ENCODE measurements around the gene TRPV4.
A peak's percentile ranks its signal among the peaks of the same experiment; 100 is the strongest.
"Not testable (repeated sequence)": the region's sequence is repeated elsewhere in the genome, so short reads cannot be mapped to it uniquely, and the experiment has no call there.

Gene TRPV4

DNA sequence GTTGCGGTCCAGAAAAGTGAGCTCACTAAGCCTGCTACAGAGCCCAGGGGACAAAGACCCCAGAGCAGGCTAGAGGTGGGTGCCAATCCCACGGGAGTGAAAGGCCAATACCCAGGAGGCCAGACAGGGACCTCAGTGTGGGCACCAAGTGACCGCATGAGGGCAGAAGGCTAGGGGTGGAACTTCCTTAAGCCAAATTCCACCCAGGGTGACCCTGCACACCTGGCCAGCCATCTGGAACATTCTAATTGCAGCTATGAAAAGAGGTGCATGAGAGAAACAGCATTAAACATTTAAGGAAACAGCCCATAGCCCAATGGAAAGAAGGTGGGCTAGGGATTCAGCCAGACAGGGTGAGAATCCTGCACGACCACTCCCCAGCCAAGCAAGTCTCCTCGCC is 27.8 kb upstream of the TRPV4 start:
- no peak overlapping the region for H3K4me3 ChIP-seq (ENCODE audit: low read length)
- H3K27ac ChIP-seq (ENCODE audit: low read length): no peak overlapping the region
- no CpG with 5 or more reads among the region's 5 CpGs for WGBS (ENCODE audit: insufficient coverage, insufficient read length)
- no peaks in the 10 kb centered on the region for H3K9me3 ChIP-seq (ENCODE audit: control insufficient read depth, insufficient read depth, low read length)
- H3K36me3 ChIP-seq (ENCODE audit: control insufficient read depth, insufficient read depth, low read length): no peaks in the 10 kb centered on the region
- H3K27me3 ChIP-seq (ENCODE audit: control insufficient read depth, insufficient read depth, low read length): no peaks in the 10 kb centered on the region
- no peak for DNase-seq (ENCODE audit: low read depth, low spot score)
- H3K4me1 ChIP-seq (ENCODE audit: control insufficient read depth, insufficient read depth, low read length): peaks cover 2% of the 10 kb centered on the region; the same call in 1 of the 2 replicates

DNA sequence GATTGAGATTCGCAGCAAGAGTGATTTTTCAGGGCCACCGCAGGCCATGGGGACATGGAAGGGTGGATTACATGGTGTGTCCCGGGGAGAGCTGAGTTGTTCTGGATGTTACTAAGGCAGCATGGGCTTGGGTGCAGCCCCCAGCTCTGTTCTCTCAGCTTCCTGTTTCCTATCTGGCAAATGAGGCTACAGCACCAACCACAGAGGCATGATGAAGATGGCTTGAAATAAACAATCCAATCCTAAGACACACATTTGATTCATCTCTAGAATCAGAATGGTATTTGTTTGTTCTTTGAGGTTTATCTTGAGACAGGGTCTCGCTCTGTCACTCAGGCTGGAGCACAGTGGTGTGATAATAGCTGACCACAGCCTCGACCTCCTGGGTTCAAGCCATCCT is 25.6 kb upstream of the TRPV4 start:
- H3K4me1 ChIP-seq (ENCODE audit: control insufficient read depth, insufficient read depth, low read length): no peaks in the 10 kb centered on the region
- no peak for DNase-seq (ENCODE audit: low read depth, low spot score)
- H3K36me3 ChIP-seq (ENCODE audit: control insufficient read depth, insufficient read depth, low read length): peaks cover 8% of the 10 kb centered on the region; the same call in 1 of the 2 replicates
- no peak overlapping the region for H3K4me3 ChIP-seq (ENCODE audit: low read length)
- no peaks in the 10 kb centered on the region for H3K27me3 ChIP-seq (ENCODE audit: control insufficient read depth, insufficient read depth, low read length)
- no peaks in the 10 kb centered on the region for H3K9me3 ChIP-seq (ENCODE audit: control insufficient read depth, insufficient read depth, low read length)
- H3K27ac ChIP-seq (ENCODE audit: low read length): no peak overlapping the region
- WGBS (ENCODE audit: insufficient coverage, insufficient read length): no CpG with 5 or more reads among the region's 5 CpGs

DNA sequence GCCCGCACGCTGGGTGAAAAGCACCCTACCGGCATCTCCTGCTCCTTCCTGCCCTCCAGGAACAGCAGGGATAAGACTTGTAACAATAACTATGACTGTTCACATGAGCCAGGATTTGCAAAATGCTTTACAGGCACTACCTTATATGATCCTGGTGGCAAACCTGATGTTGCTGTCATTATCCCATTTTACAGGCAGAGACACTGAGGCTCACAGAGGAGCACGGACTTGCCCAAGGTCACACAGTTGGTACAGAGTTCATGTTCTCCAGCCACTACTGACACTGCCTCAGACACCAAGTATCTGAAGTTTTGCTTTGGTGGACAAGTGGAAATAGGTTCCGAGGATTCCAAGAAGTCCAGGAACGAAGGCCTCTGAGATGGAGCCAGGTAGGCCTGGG is 24.5 kb upstream of the TRPV4 start:
- H3K9me3 ChIP-seq (ENCODE audit: control insufficient read depth, insufficient read depth, low read length): no peaks in the 10 kb centered on the region
- peaks cover 11% of the 10 kb centered on the region for H3K36me3 ChIP-seq (ENCODE audit: control insufficient read depth, insufficient read depth, low read length)
- H3K27me3 ChIP-seq (ENCODE audit: control insufficient read depth, insufficient read depth, low read length): no peaks in the 10 kb centered on the region
- H3K4me3 ChIP-seq (ENCODE audit: low read length): no peak overlapping the region
- no CpG with 5 or more reads among the region's 6 CpGs for WGBS (ENCODE audit: insufficient coverage, insufficient read length)
- no peak for DNase-seq (ENCODE audit: low read depth, low spot score)
- H3K27ac ChIP-seq (ENCODE audit: low read length): no peak overlapping the region
- no peaks in the 10 kb centered on the region for H3K4me1 ChIP-seq (ENCODE audit: control insufficient read depth, insufficient read depth, low read length)

DNA sequence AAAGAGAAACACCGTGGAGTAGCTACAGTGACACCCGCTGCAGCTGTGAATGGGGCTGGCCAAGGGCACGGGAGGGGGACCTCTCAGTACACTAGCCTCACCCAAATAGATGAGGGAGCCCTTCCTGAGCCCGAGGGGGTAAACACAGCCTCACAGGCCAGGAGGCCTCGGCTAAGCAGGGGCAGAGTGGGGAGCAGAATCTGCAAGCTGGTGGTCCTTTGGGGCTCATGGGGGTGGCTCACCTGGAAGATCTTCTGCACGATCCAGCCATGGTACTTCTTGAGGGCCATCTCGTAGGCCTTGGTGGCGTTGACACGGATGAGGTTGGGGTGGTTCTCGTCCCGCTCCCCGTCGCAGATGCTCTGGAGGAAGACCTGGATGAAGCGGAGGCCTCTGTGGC is 22.2 kb upstream of the TRPV4 start:
- DNase-seq (ENCODE audit: low read depth, low spot score): no peak
- Histone ChIP-seq H3K4me1 (ENCODE audit: control insufficient read depth, insufficient read depth, low read length) (no peaks in the 10 kb centered on the region), H3K36me3 (ENCODE audit: control insufficient read depth, insufficient read depth, low read length) (peaks cover 15% of the 10 kb centered on the region), H3K27ac (ENCODE audit: low read length) (no peak overlapping the region), H3K9me3 (ENCODE audit: control insufficient read depth, insufficient read depth, low read length) (no peaks in the 10 kb centered on the region), H3K4me3 (ENCODE audit: low read length) (no peak overlapping the region), H3K27me3 (ENCODE audit: control insufficient read depth, insufficient read depth, low read length) (no peaks in the 10 kb centered on the region)
- WGBS (ENCODE audit: insufficient coverage, insufficient read length): no CpG with 5 or more reads among the region's 14 CpGs

DNA sequence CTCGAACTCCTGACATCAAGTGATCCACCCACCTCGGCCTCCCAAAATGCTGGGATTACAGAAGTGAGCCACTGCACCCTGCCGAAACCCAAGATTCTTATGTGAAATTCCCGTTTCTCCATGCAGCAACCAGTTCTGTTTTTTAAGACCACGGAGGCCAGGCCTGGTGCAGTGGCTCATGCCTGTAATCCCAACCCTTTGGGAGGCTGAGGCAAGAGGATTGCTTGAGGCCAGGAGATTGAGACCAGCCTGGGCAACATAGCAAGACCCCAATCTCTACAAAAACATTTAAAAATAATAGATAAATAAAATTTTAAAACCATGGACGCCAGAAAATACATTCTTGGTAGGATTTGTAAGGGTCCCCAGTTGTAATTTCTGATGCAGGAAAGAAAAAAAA is 17.3 kb upstream of the TRPV4 start:
- not testable (repeated sequence) for H3K4me1 ChIP-seq (ENCODE audit: control insufficient read depth, insufficient read depth, low read length); H3K27ac ChIP-seq (ENCODE audit: low read length); DNase-seq (ENCODE audit: low read depth, low spot score); H3K4me3 ChIP-seq (ENCODE audit: low read length); H3K27me3 ChIP-seq (ENCODE audit: control insufficient read depth, insufficient read depth, low read length); H3K9me3 ChIP-seq (ENCODE audit: control insufficient read depth, insufficient read depth, low read length)
- H3K36me3 ChIP-seq (ENCODE audit: control insufficient read depth, insufficient read depth, low read length): peaks cover 14% of the 10 kb centered on the region
- WGBS (ENCODE audit: insufficient coverage, insufficient read length): no CpG with 5 or more reads among the region's 6 CpGs

DNA sequence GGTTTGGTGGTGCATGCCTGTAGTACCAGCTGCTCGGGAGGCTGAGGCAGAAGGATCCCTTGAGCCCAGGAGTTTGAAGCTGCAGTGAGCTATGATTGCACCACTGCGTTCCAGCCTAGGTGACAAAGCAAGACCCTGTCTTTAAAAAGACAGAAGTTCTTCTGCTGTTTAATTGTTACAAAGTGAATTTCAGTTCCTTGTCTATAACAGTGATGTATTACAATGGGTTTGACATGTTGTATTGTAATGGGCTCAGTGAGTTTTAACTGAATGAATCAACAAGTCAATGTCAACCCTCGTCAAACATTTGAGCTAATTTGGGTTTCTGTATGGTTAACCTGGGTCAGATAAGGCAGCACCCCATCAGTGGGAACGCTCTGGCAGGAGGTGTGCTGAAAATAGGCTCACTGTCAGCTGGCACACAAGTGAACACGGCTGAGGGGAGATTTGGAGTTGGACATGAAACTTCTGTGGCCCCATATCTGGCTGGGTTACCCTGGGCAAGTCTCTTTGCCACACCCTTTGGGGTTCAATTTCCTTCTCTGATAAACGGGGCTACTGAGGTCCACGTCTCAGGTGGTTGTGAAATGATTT is 14.0 kb upstream of the TRPV4 start:
- H3K36me3 ChIP-seq (ENCODE audit: control insufficient read depth, insufficient read depth, low read length): no peaks in the 10 kb centered on the region; the same call in 1 of the 2 replicates
- H3K27ac ChIP-seq (ENCODE audit: low read length): no peak overlapping the region
- H3K4me1 ChIP-seq (ENCODE audit: control insufficient read depth, insufficient read depth, low read length): no peaks in the 10 kb centered on the region; the same call in 1 of the 2 replicates
- H3K9me3 ChIP-seq (ENCODE audit: control insufficient read depth, insufficient read depth, low read length): no peaks in the 10 kb centered on the region
- no peak for DNase-seq (ENCODE audit: low read depth, low spot score)
- H3K4me3 ChIP-seq (ENCODE audit: low read length): no peak overlapping the region
- no peaks in the 10 kb centered on the region for H3K27me3 ChIP-seq (ENCODE audit: control insufficient read depth, insufficient read depth, low read length)
- no CpG with 5 or more reads among the region's 7 CpGs for WGBS (ENCODE audit: insufficient coverage, insufficient read length)

DNA sequence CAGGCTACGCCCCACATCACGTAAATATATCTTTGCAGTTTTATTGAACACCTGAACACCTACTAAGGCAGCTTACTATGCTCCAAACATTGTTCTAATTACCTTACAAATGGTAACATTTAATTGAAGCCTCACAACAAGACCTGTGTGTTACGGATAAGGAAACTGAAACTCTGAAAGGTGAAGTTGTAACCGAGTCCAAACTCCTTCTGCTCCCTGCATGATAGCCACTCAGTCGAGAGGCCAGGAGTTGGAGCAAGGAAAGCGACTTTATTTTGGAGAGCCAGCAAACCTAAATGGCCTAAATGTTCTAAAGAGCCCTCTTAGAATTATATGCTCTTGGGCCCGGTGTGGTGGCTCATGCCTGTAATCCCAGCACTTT is 12.6 kb upstream of the TRPV4 start:
- Histone ChIP-seq H3K4me3 (ENCODE audit: low read length) (no peak overlapping the region), H3K36me3 (ENCODE audit: control insufficient read depth, insufficient read depth, low read length) (no peaks in the 10 kb centered on the region), H3K27me3 (ENCODE audit: control insufficient read depth, insufficient read depth, low read length) (no peaks in the 10 kb centered on the region), H3K9me3 (ENCODE audit: control insufficient read depth, insufficient read depth, low read length) (no peaks in the 10 kb centered on the region), H3K27ac (ENCODE audit: low read length) (no peak overlapping the region), H3K4me1 (ENCODE audit: control insufficient read depth, insufficient read depth, low read length) (no peaks in the 10 kb centered on the region; the same call in 1 of the 2 replicates)
- no CpG with 5 or more reads among the region's 7 CpGs for WGBS (ENCODE audit: insufficient coverage, insufficient read length)
- DNase-seq (ENCODE audit: low read depth, low spot score): no peak

DNA sequence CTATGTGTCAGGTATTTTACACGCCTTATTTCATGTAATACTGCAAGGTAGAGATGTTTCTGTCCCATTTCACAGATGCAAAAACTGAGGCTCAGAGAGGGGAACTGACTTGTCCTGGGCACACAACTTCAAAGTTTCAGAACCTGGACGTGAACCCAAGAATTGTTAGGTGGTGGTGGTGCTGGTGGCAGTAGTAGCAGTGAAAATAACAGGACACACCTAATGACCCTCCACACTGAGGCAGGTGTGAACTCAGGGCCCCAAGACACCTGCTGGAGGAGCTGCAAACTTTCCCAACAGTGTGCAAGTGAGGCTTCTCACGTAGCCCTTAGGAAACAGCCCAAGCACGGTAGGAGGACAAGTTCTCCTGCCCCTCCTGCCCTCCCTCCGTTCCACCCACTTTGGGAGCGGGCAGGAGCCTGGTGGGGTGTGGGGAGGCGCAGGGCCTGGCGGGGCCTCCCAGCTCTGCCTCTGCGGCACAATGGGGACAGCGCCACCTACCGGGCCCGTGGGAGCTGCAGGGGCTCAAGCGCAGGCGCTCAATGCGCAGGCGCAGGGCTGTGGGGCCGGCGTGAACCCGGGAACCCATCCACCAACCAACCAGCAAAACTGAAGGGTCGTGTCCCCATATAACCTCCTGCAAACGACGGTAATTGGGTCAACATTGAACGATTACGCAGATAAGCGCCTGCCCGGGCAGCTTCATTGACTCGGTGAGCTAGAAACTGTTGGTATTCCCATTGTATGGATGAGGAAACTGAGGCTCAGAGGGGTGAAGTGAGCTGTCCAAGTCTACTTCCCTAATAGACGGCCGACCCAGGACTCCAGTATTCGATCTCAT is 12.0 kb upstream of the TRPV4 start:
- WGBS (ENCODE audit: insufficient coverage, insufficient read length): no CpG with 5 or more reads among the region's 30 CpGs
- Histone ChIP-seq H3K4me1 (ENCODE audit: control insufficient read depth, insufficient read depth, low read length) (no peaks in the 10 kb centered on the region; the same call in 1 of the 2 replicates), H3K27ac (ENCODE audit: low read length) (no peak overlapping the region), H3K4me3 (ENCODE audit: low read length) (no peak overlapping the region), H3K9me3 (ENCODE audit: control insufficient read depth, insufficient read depth, low read length) (no peaks in the 10 kb centered on the region), H3K27me3 (ENCODE audit: control insufficient read depth, insufficient read depth, low read length) (no peaks in the 10 kb centered on the region), H3K36me3 (ENCODE audit: control insufficient read depth, insufficient read depth, low read length) (no peaks in the 10 kb centered on the region)
- peak; percentile 74 for DNase-seq (ENCODE audit: low read depth, low spot score)

DNA sequence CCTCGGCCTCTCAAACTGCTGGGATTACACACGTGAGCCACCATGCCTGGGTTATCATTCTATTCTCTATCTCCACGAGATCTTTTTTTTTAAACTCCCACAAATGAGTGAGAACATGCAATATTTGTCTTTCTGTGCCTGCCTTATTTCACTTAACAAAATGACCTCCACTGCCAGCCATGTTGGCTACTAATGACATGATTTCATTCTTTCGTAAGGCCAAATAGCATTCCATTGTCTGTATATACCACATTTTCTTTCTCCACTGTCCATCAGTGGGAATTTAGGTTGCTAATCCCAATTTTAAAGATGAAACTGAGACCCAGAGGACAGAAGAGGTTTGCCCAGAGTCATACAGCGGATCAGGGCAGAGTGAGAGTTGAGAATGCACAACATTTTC is 10.9 kb upstream of the TRPV4 start:
- no peaks in the 10 kb centered on the region; the same call in 1 of the 2 replicates for H3K4me1 ChIP-seq (ENCODE audit: control insufficient read depth, insufficient read depth, low read length)
- DNase-seq (ENCODE audit: low read depth, low spot score): no peak
- no peak overlapping the region for H3K27ac ChIP-seq (ENCODE audit: low read length)
- no CpG with 5 or more reads among the region's 5 CpGs for WGBS (ENCODE audit: insufficient coverage, insufficient read length)
- H3K27me3 ChIP-seq (ENCODE audit: control insufficient read depth, insufficient read depth, low read length): no peaks in the 10 kb centered on the region
- H3K36me3 ChIP-seq (ENCODE audit: control insufficient read depth, insufficient read depth, low read length): no peaks in the 10 kb centered on the region
- H3K9me3 ChIP-seq (ENCODE audit: control insufficient read depth, insufficient read depth, low read length): no peaks in the 10 kb centered on the region
- no peak overlapping the region for H3K4me3 ChIP-seq (ENCODE audit: low read length)

DNA sequence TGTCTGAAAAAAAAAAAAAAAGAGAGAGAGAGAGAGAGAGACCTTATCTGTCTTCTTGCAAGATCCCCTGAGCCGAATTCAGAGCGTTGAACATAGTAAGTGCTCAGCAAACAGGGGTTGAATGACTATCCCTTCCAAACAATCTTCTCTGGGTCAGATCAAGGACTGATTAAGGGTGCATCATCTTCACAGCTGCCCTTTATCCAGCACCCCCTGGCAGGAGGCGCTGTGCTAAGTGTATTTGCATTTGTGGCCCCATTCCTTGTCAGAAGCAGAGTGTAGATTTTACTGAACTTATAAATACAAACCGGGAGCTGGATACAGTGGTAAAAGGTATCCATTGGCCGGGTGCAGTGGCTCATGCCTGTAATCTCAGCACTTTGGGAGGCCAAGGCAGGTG is 8.8 kb upstream of the TRPV4 start:
- no peak overlapping the region for H3K27ac ChIP-seq (ENCODE audit: low read length)
- H3K4me1 ChIP-seq (ENCODE audit: control insufficient read depth, insufficient read depth, low read length): no peaks in the 10 kb centered on the region; the same call in 1 of the 2 replicates
- no CpG with 5 or more reads among the region's 5 CpGs for WGBS (ENCODE audit: insufficient coverage, insufficient read length)
- no peaks in the 10 kb centered on the region for H3K36me3 ChIP-seq (ENCODE audit: control insufficient read depth, insufficient read depth, low read length)
- H3K27me3 ChIP-seq (ENCODE audit: control insufficient read depth, insufficient read depth, low read length): no peaks in the 10 kb centered on the region
- no peak for DNase-seq (ENCODE audit: low read depth, low spot score)
- H3K9me3 ChIP-seq (ENCODE audit: control insufficient read depth, insufficient read depth, low read length): no peaks in the 10 kb centered on the region
- H3K4me3 ChIP-seq (ENCODE audit: low read length): no peak overlapping the region
